GM23338 (cell line): Measurements from ENCODE around the gene ERO1B.

ENCODE experiments used
- EZH2 ChIP-seq: fragments of 200-600 bp; sonication (generic); IDR thresholded peaks from one replicate; pipeline ENCODE4 v1.8.0; 2017; ENCODE audit warnings: antibody characterized with exemption, mild to moderate bottlenecking, low read depth; ENCODE audit not compliant: unreplicated experiment
- POLR2AphosphoS5 ChIP-seq: IDR thresholded peaks from 2 replicates; pipeline ENCODE4 v1.6.1; 2016; ENCODE audit warnings: antibody characterized with exemption, low read depth
- TF ChIP-seq, protein P1 (sequence below), 2 experiments: fragments of 200-600 bp in 1 of 2; sonication (generic) in 1 of 2; conservative IDR thresholded peaks; 2 replicates each; pipeline versions ENCODE4 v1.5.1 to v1.6.1; 2016 to 2017; ENCODE audit warnings: antibody characterized with exemption in 2 of 2, low read depth in 2 of 2, mild to moderate bottlenecking in 2 of 2, moderate library complexity in 1 of 2
- TF ChIP-seq, protein P2 (sequence below): IDR thresholded peaks from one replicate; pipeline ENCODE4 v1.6.1; 2018; ENCODE audit warnings: antibody characterized with exemption; ENCODE audit not compliant: unreplicated experiment

DNA sequence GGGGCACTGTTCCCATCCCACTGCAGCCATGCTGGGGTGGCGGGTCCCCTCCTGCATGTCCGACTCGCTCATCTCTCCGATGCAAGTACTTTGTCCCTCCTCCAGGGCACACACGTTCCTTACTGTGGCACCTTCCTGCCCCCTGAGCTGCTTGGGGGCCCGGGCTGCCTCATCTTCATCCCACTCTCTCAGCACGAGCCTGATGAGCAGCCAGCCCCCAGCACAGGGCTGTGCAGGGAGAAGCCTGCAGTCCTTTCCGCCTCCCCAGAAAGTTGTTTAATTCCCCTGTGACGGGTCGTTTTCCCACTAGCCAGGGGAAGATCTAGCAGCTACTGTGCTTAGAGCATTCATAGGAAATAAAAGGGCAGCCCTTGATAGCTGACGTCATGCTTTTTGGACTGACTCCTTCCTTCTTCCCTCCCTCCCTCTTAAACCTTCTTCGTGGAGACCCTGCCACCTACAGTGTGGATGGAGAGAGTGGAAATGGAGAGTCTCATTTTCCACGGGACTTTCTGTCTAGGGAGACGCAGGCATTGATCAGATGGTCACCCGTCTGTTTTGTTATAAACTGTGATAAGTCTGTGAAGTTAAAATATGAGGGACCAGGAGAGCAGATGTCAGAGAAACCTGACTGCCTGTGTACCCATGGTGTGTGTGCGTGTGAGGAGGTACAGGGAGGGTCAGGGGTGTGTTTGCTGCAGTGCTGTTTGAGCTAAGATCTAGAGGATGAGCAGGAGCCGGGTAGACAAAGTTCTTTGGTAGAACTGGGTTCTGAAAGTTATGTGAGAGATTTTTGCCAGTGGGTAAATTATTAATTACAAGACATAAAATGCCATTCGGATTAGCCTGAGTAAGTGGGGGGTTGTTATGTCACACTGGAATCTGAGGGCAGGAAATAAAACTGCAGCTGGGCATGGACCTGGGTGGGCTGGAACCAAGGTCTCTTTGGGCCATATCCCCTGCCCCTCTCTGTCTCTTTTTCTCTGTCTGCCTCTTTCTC, 105.1 kb downstream of the ERO1B start:
- TF ChIP-seq, protein P1, sequence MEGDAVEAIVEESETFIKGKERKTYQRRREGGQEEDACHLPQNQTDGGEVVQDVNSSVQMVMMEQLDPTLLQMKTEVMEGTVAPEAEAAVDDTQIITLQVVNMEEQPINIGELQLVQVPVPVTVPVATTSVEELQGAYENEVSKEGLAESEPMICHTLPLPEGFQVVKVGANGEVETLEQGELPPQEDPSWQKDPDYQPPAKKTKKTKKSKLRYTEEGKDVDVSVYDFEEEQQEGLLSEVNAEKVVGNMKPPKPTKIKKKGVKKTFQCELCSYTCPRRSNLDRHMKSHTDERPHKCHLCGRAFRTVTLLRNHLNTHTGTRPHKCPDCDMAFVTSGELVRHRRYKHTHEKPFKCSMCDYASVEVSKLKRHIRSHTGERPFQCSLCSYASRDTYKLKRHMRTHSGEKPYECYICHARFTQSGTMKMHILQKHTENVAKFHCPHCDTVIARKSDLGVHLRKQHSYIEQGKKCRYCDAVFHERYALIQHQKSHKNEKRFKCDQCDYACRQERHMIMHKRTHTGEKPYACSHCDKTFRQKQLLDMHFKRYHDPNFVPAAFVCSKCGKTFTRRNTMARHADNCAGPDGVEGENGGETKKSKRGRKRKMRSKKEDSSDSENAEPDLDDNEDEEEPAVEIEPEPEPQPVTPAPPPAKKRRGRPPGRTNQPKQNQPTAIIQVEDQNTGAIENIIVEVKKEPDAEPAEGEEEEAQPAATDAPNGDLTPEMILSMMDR (conservative IDR thresholded peaks at IDR 0.05; ENCODE audit: low read depth in 2 of 2), result no peak
- TF ChIP-seq POLR2AphosphoS5, result no peak
- TF ChIP-seq, protein P2, sequence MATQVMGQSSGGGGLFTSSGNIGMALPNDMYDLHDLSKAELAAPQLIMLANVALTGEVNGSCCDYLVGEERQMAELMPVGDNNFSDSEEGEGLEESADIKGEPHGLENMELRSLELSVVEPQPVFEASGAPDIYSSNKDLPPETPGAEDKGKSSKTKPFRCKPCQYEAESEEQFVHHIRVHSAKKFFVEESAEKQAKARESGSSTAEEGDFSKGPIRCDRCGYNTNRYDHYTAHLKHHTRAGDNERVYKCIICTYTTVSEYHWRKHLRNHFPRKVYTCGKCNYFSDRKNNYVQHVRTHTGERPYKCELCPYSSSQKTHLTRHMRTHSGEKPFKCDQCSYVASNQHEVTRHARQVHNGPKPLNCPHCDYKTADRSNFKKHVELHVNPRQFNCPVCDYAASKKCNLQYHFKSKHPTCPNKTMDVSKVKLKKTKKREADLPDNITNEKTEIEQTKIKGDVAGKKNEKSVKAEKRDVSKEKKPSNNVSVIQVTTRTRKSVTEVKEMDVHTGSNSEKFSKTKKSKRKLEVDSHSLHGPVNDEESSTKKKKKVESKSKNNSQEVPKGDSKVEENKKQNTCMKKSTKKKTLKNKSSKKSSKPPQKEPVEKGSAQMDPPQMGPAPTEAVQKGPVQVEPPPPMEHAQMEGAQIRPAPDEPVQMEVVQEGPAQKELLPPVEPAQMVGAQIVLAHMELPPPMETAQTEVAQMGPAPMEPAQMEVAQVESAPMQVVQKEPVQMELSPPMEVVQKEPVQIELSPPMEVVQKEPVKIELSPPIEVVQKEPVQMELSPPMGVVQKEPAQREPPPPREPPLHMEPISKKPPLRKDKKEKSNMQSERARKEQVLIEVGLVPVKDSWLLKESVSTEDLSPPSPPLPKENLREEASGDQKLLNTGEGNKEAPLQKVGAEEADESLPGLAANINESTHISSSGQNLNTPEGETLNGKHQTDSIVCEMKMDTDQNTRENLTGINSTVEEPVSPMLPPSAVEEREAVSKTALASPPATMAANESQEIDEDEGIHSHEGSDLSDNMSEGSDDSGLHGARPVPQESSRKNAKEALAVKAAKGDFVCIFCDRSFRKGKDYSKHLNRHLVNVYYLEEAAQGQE, result no peak
- TF ChIP-seq EZH2, result no peak
